H9 (cell line): Measurements from ENCODE around the gene BRSK2. TPM values are rescaled to one million over a fixed set of nuclear protein-coding genes. Genes with fewer than 3 reads are reported as not detected.

ENCODE experiments used
- DNase-seq: peaks from one replicate; pipeline ENCODE4 v3.0.0-alpha.2; 2017
- H2AFZ ChIP-seq: one replicate; pipeline ENCODE4 v1.6.1; 2013; ENCODE audit warnings: mild to moderate bottlenecking, low read length, control low read depth, moderate library complexity
- H2AK5ac ChIP-seq: 2 replicates; pipeline ENCODE4 v1.6.1; 2013; ENCODE audit warnings: low read length, control low read depth, mixed read lengths; ENCODE audit not compliant: insufficient read length
- H2BK120ac ChIP-seq: one replicate; pipeline ENCODE4 v1.6.1; 2013; ENCODE audit warnings: low read depth, mild to moderate bottlenecking, low read length, control low read depth, inconsistent platforms; ENCODE audit not compliant: poor library complexity, severe bottlenecking
- H2BK12ac ChIP-seq: 2 replicates; pipeline ENCODE4 v1.6.1; 2013; ENCODE audit warnings: low read length, control low read depth, mixed read lengths, low read depth; ENCODE audit not compliant: insufficient read length
- H2BK15ac ChIP-seq: 2 replicates; pipeline ENCODE4 v1.6.1; 2013; ENCODE audit warnings: low read depth, low read length, control low read depth
- H2BK20ac ChIP-seq: one replicate; pipeline ENCODE4 v1.6.1; 2013; ENCODE audit warnings: low read depth, mild to moderate bottlenecking, low read length, control low read depth, inconsistent platforms; ENCODE audit not compliant: poor library complexity, severe bottlenecking
- H2BK5ac ChIP-seq: 2 replicates; pipeline ENCODE4 v1.6.1; 2013; ENCODE audit warnings: low read length, control low read depth, mixed read lengths; ENCODE audit not compliant: insufficient read length
- H3K14ac ChIP-seq: 2 replicates; pipeline ENCODE4 v1.6.1; 2013; ENCODE audit warnings: low read length, control low read depth; ENCODE audit not compliant: insufficient read depth
- H3K18ac ChIP-seq: 2 replicates; pipeline ENCODE4 v1.6.1; 2013; ENCODE audit warnings: low read depth, mild to moderate bottlenecking, mixed read lengths, low read length, control low read depth; ENCODE audit not compliant: insufficient read length
- H3K23ac ChIP-seq: 2 replicates; pipeline ENCODE4 v1.6.1; 2013; ENCODE audit warnings: low read length, control low read depth, mixed read lengths, low read depth; ENCODE audit not compliant: insufficient read length
- H3K23me2 ChIP-seq: 2 replicates; pipeline ENCODE4 v1.6.1; 2013; ENCODE audit warnings: low read depth, mild to moderate bottlenecking, mixed read lengths, low read length, control low read depth; ENCODE audit not compliant: insufficient read length, poor library complexity, severe bottlenecking
- H3K27ac ChIP-seq: 2 replicates; pipeline ENCODE4 v1.5.1; 2013; ENCODE audit warnings: low read length, control low read depth, mixed read lengths, low read depth; ENCODE audit not compliant: insufficient read length
- H3K27me3 ChIP-seq: 2 replicates; pipeline ENCODE4 v1.6.1; 2013; ENCODE audit warnings: low read length, control low read depth, inconsistent platforms; ENCODE audit not compliant: insufficient read depth
- H3K4ac ChIP-seq: 2 replicates; pipeline ENCODE4 v1.6.1; 2013; ENCODE audit warnings: low read depth, mild to moderate bottlenecking, control low read depth, inconsistent platforms, low read length, moderate library complexity
- H3K4me1 ChIP-seq: 2 replicates; pipeline ENCODE4 v1.6.1; 2013; ENCODE audit warnings: low read length, control low read depth, inconsistent platforms; ENCODE audit not compliant: insufficient read depth
- H3K4me2 ChIP-seq: 2 replicates; pipeline ENCODE4 v1.6.1; 2013; ENCODE audit warnings: low read length, control low read depth, mixed read lengths; ENCODE audit not compliant: insufficient read length, insufficient read depth
- H3K56ac ChIP-seq: 2 replicates; pipeline ENCODE4 v1.6.1; 2013; ENCODE audit warnings: low read depth, mild to moderate bottlenecking, mixed read lengths, low read length, control low read depth; ENCODE audit not compliant: insufficient read length
- H3K79me1 ChIP-seq: 2 replicates; pipeline ENCODE4 v1.6.1; 2013; ENCODE audit warnings: low read depth, mild to moderate bottlenecking, moderate library complexity, low read length, control low read depth, inconsistent platforms; ENCODE audit not compliant: insufficient read depth, poor library complexity, severe bottlenecking
- H3K79me2 ChIP-seq: 2 replicates; pipeline ENCODE4 v1.6.1; 2013; ENCODE audit warnings: low read length, control low read depth, inconsistent platforms; ENCODE audit not compliant: insufficient read depth
- H3K9ac ChIP-seq: 2 replicates; pipeline ENCODE4 v1.6.1; 2013; ENCODE audit warnings: low read length, control low read depth, mixed read lengths; ENCODE audit not compliant: insufficient read length; ENCODE audit errors: extremely low read depth
- H3K9me3 ChIP-seq: one replicate; pipeline ENCODE4 v1.6.1; 2013; ENCODE audit warnings: low read depth, low read length, inconsistent platforms; ENCODE audit not compliant: control insufficient read depth
- H3T11ph ChIP-seq: one replicate; pipeline ENCODE4 v1.6.1; 2013; ENCODE audit warnings: mild to moderate bottlenecking, low read length, control low read depth, inconsistent platforms
- H4K20me1 ChIP-seq: one replicate; pipeline ENCODE4 v1.6.1; 2013; ENCODE audit not compliant: control insufficient read depth, insufficient read length, insufficient read depth
- H4K5ac ChIP-seq: 2 replicates; pipeline ENCODE4 v1.6.1; 2013; ENCODE audit warnings: low read depth, mild to moderate bottlenecking, mixed read lengths, low read length, control low read depth; ENCODE audit not compliant: insufficient read length
- H4K8ac ChIP-seq: replicated peaks from 2 replicates; pipeline ENCODE4 v1.6.1; 2013; ENCODE audit warnings: low read length, control low read depth, mixed read lengths, low read depth; ENCODE audit not compliant: insufficient read length
- H4K91ac ChIP-seq: 2 replicates; pipeline ENCODE4 v1.6.1; 2013; ENCODE audit warnings: low read depth, mild to moderate bottlenecking, moderate library complexity, mixed read lengths, low read length, control low read depth; ENCODE audit not compliant: insufficient read length
- H3K27ac Mint-ChIP-seq, 3 experiments: 2 replicates in 2 of 3; 3 replicates in 1 of 3; pipeline ENCODE4 v1.8.0; 2020 to 2021; ENCODE audit warnings: mixed read lengths in 3 of 3, mild to moderate bottlenecking in 1 of 3, moderate library complexity in 1 of 3
- H3K27me3 Mint-ChIP-seq: 2 replicates; pipeline ENCODE4 v1.8.0; 2021; ENCODE audit warnings: low read depth, mild to moderate bottlenecking, moderate library complexity, mixed read lengths
- H3K36me3 Mint-ChIP-seq, 3 experiments: 2 replicates in 2 of 3; 3 replicates in 1 of 3; pipeline ENCODE4 v1.8.0; 2020 to 2021; ENCODE audit warnings: low read depth in 3 of 3, mixed read lengths in 3 of 3; ENCODE audit not compliant: insufficient read depth in 1 of 3
- H3K4me1 Mint-ChIP-seq, 2 experiments: 2 replicates each; pipeline ENCODE4 v1.8.0; 2020; ENCODE audit warnings: mixed read lengths in 2 of 2
- H3K4me3 Mint-ChIP-seq, 2 experiments: 2 replicates in 1 of 2; 3 replicates in 1 of 2; pipeline ENCODE4 v1.8.0; 2020 to 2021; ENCODE audit warnings: mild to moderate bottlenecking in 2 of 2, mixed read lengths in 2 of 2, moderate library complexity in 1 of 2
- H3K9me3 Mint-ChIP-seq, 2 experiments: 2 replicates in 1 of 2; 3 replicates in 1 of 2; pipeline ENCODE4 v1.8.0; 2020; ENCODE audit warnings: mild to moderate bottlenecking in 2 of 2, mixed read lengths in 2 of 2, moderate library complexity in 1 of 2
- CTCF ChIP-seq: fragments of 200-600 bp; sonication (generic); conservative IDR thresholded peaks from 3 replicates; pipeline ENCODE4 v1.8.0; 2021; ENCODE audit warnings: antibody characterized with exemption, mild to moderate bottlenecking
- WGBS: extraction: QIAGEN DNeasy Blood & Tissue Kit; methylation state at CpG from one replicate; pipeline ENCODE4 v1.1.7; 2013; ENCODE audit warnings: missing lambda C conversion rate, low lambda C conversion rate, mixed read lengths; ENCODE audit not compliant: insufficient read length; ENCODE audit errors: extremely low coverage; 5-methylcytosine and 5-hydroxymethylcytosine counted together
- total RNA-seq: library from RNA; stranded (reverse); gene quantifications from 2 replicates; pipeline ENCODE4 v1.2.1, GENCODE V29; 2021

BRSK2 gene
- total RNA-seq, 1 experiment from 2014 or later, result 28.4 TPM

- Histone ChIP-seq H4K5ac (no peak overlapping the region), H2BK5ac (no peak overlapping the region), H3K9me3 (no peaks in the 10 kb centered on the region), H3K27me3 (no peaks in the 10 kb centered on the region), H3K18ac (no peak overlapping the region), H2BK15ac (no peak overlapping the region), H3K9ac (no peak overlapping the region), H3T11ph (no peak overlapping the region), H3K14ac (no peak overlapping the region), H2BK120ac (no peak overlapping the region), H3K27ac (no peak overlapping the region), H3K79me2 (no peaks in the 10 kb centered on the region), H4K20me1 (no peaks in the 10 kb centered on the region), H3K23me2 (no peaks in the 10 kb centered on the region), H2BK12ac (no peak overlapping the region), H3K4me1 (no peaks in the 10 kb centered on the region), H4K8ac (no peak overlapping the region), H3K79me1 (no peaks in the 10 kb centered on the region), H2AFZ (no peak overlapping the region), H3K4ac (no peak overlapping the region), H3K23ac (no peak overlapping the region), H4K91ac (no peak overlapping the region), H3K4me2 (no peak overlapping the region), H3K56ac (no peak overlapping the region), H2BK20ac (no peak overlapping the region), H2AK5ac (no peak overlapping the region)
- Mint-ChIP-seq H3K27me3 (no peaks in the 10 kb centered on the region), H3K4me1 (peaks cover 2 to 16% of the 10 kb centered on the region in 2 experiments; a peak in 3 of 4 replicates), H3K27ac (no peak overlapping the region), H3K9me3 (no peaks in the 10 kb centered on the region), H3K36me3 (peaks cover 5 to 10% (median 6%) of the 10 kb centered on the region in 3 experiments; a peak in 3 of 7 replicates), H3K4me3 (no peak overlapping the region)
- WGBS, result no CpG with 5 or more reads among the region's 44 CpGs
- no peak for DNase-seq
- no peak for TF ChIP-seq CTCF
Observed at GRCh38 chr11:1456596-1457325, 67.0 kb downstream of the BRSK2 start.
